ENCODE data around the gene CRIP2. TPM values are rescaled to one million over a fixed set of nuclear protein-coding genes. Genes with fewer than 3 reads are reported as not detected.

CRIP2 gene
- total and polyA plus RNA-seq, 2 of the 4 experiments (the other 2 are of a cell fraction), result 18.1 to 123 TPM

DNA sequence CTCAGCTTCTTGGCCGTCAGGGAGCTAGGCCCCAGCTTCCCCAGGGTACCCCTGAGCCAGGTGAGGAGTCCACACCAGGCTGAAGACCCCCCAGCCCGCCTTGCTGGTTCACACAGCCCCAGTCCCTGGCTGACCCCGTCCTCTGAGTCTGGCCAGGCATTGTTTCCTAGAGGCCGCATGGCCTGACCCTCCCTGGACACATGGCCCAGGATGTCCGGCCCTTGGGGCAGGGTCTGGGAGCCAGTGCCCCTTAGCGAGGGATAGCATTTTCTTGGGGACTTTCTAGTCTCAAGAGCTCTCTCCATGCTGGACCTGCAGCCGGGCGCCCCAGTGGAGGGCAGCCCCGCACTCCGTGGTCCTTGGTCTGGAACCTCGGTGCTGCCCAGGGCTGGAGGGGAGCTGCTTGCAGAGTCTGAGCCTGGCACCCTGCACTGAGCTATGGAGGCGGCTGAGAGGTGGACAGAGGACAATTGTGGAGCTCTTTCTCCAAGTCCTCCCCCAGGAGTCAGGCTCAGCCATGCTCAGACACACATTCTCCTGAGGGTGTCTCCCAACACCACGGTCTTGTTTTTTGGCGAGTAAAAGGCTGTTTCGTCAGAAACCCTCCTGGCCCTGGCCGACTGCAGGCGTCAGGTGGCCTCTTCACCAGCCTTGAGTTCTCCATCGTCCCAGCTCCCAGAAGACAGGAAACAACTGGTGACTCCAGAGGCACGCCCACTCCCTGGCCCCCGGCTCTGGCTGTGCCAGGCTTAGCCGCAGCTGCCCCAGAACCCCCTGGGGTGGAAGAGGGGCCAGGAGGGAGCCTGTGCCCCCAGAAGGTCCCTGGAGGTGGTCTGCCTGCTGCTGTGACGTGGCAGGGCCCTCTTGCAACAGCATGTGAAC, 17.6 kb upstream of the CRIP2 start:
- peaks cover 58% of the 10 kb centered on the region for H3K36me3 ChIP-seq (ENCODE audit: control insufficient read depth, insufficient read depth, low read length)
- H3K4me2 ChIP-seq (ENCODE audit: low read depth, low read length), result no peak overlapping the region
- dilution Hi-C loops (cut with HindIII; ENCODE audit: low sequenced_read_pairs, unreplicated experiment) (no loop called here), intact Hi-C loops (cut with micrococcal nuclease) (no loop called here), in situ Hi-C loops (cut with MboI; ENCODE audit: low sequenced_read_pairs) (no loop called here)
- DNase-seq, result no peak
- H2BK5ac ChIP-seq (ENCODE audit: low read depth, low read length, poor library complexity, severe bottlenecking), result no peak overlapping the region
- no peak overlapping the region for H4K91ac ChIP-seq (ENCODE audit: insufficient read depth, low read depth, low read length)
- H3K79me1 ChIP-seq (ENCODE audit: low read depth in 1 of 2, low read length in 2 of 2), result 0 out of 4 replicates have a peak, but pooled peaks cover 0 to 5% of the 10 kb centered on the region in 2 experiments
- no peak overlapping the region for H2BK120ac ChIP-seq (ENCODE audit: low read depth, low read length)
- no peaks in the 10 kb centered on the region for H3K4me1 ChIP-seq (ENCODE audit: control insufficient read depth, insufficient read depth, low read length)
- H3K4me3 ChIP-seq (ENCODE audit: insufficient read depth, low read depth, low read length), result no peak overlapping the region
- TF ChIP-seq POLR2A (IDR thresholded peaks at IDR 0.05; ENCODE audit: low read depth, low read length), result no peak
- H4K5ac ChIP-seq (ENCODE audit: low read depth, low read length), result no peak overlapping the region
- H3K14ac ChIP-seq (replicated peaks; ENCODE audit: low read depth, low read length), result no peak overlapping the region
- no TSS peak for BruUV-seq (replicated peaks)
- H3K18ac ChIP-seq (ENCODE audit: low read depth, low read length), result no peak overlapping the region
- no peak overlapping the region for H3K27ac ChIP-seq (ENCODE audit: insufficient read depth, low read length)
- H2BK15ac ChIP-seq (ENCODE audit: low read depth, low read length), result no peak overlapping the region
- H2AK5ac ChIP-seq (ENCODE audit: low read depth, low read length), result no peak overlapping the region
- H4K8ac ChIP-seq (ENCODE audit: low read depth in 2 of 2, low read length in 2 of 2), result no peak overlapping the region
- WGBS, 2 experiments (ENCODE audit: extremely low coverage in 2 of 2, insufficient read length in 1 of 2), result 94% methylated on average over 11 of the region's 22 CpGs; no CpG with 5 or more reads in 1 of the 2 experiments
- H3K9me3 ChIP-seq (ENCODE audit: control insufficient read depth, insufficient read depth, low read length), result no peaks in the 10 kb centered on the region
- H2BK20ac ChIP-seq (ENCODE audit: low read depth, low read length), result no peak overlapping the region
- H3K56ac ChIP-seq (ENCODE audit: extremely low read depth, insufficient read depth, low read length), result no peak overlapping the region
- no peaks in the 10 kb centered on the region; the same call in 1 of the 2 replicates for H4K20me1 ChIP-seq (ENCODE audit: insufficient read depth, low read length)
- H3K9me1 ChIP-seq (ENCODE audit: insufficient read depth, low read length), result no peaks in the 10 kb centered on the region
- H2AFZ ChIP-seq (replicated peaks; ENCODE audit: low read length, poor library complexity), result no peak overlapping the region
- CTCF ChIA-PET, result interaction anchor here (0.9 kb wide), 1 partner anchor 9 kb away, joined by 3 read pairs; no protein-coding TSS in a partner anchor
- ATAC-seq (ENCODE audit: low read depth), result no peak
- H3K9ac ChIP-seq (ENCODE audit: low read depth, low read length), result no peak overlapping the region
- H3K23ac ChIP-seq (ENCODE audit: low read depth, low read length), result no peak overlapping the region
- H3K27me3 ChIP-seq (ENCODE audit: control insufficient read depth, insufficient read depth, low read length), result no peaks in the 10 kb centered on the region
- no peak overlapping the region for H2AK9ac ChIP-seq (replicated peaks; ENCODE audit: low read depth, low read length, poor library complexity)
- POLR2A ChIA-PET (ENCODE audit: unreplicated experiment), result no interaction called here
- H3K4ac ChIP-seq (ENCODE audit: low read depth, low read length), result no peak overlapping the region
